GM06990 (cell line): Measurements from ENCODE around the gene SORL1.

Experiments used
- DNase-seq: peaks from one replicate; pipeline ENCODE4 v3.0.0-alpha.2; 2011; ENCODE audit not compliant: insufficient read length; ENCODE audit errors: extremely low read depth
- H3K27me3 ChIP-seq: replicated peaks from 2 replicates; pipeline ENCODE4 v1.6.0; 2011; ENCODE audit warnings: low read length; ENCODE audit not compliant: control insufficient read depth, insufficient read depth
- H3K36me3 ChIP-seq: 2 replicates; pipeline ENCODE4 v1.5.1; 2011; ENCODE audit warnings: low read length; ENCODE audit not compliant: control insufficient read depth, insufficient read depth
- H3K4me3 ChIP-seq: replicated peaks from 2 replicates; pipeline ENCODE4 v1.5.1; 2011; ENCODE audit warnings: low read depth, mild to moderate bottlenecking, control low read depth, low read length
- TF ChIP-seq, protein P1 (sequence below): IDR thresholded peaks from 2 replicates; pipeline ENCODE4 v1.5.1; 2011; ENCODE audit warnings: low read length, control low read depth, mild to moderate bottlenecking, inconsistent platforms; ENCODE audit not compliant: insufficient read depth, poor library complexity, severe bottlenecking

Gene SORL1

DNA sequence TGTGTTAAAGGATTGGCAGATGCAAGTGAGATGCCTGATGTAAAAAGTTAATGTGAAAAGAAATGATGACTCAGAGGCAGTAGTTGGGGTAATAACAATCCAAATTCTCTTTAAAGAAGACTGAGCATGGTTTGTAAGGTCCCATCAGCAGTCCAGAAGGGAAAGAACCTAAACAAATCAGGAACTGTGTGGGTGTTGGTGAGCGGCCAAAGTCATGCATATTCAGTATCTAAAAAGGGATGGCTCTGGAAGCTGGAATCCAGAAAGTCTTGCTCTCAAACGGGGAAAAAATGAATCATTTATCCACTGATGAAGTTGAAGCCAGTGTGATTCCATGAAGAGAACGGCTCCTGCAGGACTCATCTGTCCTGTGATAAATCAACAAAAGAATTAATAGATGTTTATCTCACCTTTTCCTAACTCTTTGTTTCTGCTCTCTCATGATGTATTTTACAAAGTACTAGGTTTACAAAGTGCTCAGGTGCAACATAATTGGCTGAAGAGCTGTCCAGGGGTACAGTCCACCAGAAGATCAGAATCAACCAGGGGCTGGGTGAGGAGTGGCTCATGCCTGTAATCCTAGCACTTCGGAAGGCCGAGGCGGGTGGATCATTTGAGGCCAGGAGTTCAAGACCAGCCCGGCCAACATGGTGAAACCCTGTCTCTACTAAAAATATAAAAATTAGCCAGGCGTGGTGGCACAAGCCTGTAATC lies 21.1 kb downstream of the SORL1 start:
- DNase-seq = no peak
- no peak overlapping the region for H3K4me3 ChIP-seq
- H3K27me3 ChIP-seq = no peaks in the 10 kb centered on the region
- TF ChIP-seq, protein P1, sequence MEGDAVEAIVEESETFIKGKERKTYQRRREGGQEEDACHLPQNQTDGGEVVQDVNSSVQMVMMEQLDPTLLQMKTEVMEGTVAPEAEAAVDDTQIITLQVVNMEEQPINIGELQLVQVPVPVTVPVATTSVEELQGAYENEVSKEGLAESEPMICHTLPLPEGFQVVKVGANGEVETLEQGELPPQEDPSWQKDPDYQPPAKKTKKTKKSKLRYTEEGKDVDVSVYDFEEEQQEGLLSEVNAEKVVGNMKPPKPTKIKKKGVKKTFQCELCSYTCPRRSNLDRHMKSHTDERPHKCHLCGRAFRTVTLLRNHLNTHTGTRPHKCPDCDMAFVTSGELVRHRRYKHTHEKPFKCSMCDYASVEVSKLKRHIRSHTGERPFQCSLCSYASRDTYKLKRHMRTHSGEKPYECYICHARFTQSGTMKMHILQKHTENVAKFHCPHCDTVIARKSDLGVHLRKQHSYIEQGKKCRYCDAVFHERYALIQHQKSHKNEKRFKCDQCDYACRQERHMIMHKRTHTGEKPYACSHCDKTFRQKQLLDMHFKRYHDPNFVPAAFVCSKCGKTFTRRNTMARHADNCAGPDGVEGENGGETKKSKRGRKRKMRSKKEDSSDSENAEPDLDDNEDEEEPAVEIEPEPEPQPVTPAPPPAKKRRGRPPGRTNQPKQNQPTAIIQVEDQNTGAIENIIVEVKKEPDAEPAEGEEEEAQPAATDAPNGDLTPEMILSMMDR = no peak
- H3K36me3 ChIP-seq = peaks cover 20% of the 10 kb centered on the region

DNA sequence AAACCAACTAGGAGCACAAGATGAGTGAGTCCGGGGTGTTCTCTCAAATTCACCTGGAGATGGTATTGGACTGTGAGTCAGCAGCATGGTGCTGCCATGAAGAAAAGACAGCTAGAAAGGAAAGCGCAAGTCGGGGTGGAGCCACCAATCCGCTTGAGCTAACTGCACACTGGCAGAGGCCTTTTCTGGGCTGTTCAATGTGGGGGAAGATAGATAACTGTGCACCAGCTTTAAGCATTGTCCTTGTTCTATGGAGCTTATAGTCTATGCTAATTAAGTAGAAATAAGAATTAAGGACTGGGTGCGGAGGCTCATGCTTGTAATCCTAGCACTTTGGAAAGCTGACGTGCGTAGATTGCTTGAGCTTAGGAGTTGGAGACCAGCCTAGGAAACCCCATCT lies 22.6 kb downstream of the SORL1 start:
- DNase-seq = no peak
- Histone ChIP-seq H3K36me3 (peaks cover 28% of the 10 kb centered on the region), H3K4me3 (no peak overlapping the region), H3K27me3 (no peaks in the 10 kb centered on the region)
- TF ChIP-seq, protein P1 = no peak

DNA sequence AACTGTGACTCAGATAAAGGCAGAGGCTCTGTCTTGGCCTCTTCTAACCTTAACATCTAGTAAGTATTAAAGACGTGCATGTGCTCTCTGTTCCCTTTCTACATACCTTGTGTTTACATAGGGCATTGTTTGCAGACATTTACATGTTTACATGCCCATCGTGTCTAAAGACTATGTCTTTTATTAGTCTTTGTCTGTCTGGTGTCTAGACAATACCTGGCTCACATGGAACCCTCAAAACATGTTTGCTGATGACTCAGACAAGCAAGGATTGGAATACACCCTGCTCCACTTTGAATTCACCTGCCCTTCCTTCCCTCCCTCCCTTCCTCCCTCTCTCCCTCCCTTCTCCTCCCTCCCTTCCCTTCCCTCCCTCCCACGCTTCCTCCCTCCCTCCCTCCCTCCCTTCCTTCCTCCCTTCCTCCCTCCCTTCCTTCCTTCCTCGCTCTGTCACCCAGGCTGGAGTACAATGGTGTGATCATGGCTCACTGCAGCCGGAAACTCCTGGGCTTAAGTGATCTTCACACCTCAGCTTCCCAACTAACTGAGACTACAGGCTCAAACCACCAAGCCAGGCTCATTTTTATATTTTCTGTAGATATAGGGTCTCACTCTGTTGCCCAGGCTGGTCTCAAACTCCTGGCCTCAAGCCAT lies 24.4 kb downstream of the SORL1 start:
- H3K27me3 ChIP-seq = no peaks in the 10 kb centered on the region
- DNase-seq = no peak
- H3K36me3 ChIP-seq = peaks cover 18% of the 10 kb centered on the region
- TF ChIP-seq, protein P1 = no peak
- H3K4me3 ChIP-seq = no peak overlapping the region

DNA sequence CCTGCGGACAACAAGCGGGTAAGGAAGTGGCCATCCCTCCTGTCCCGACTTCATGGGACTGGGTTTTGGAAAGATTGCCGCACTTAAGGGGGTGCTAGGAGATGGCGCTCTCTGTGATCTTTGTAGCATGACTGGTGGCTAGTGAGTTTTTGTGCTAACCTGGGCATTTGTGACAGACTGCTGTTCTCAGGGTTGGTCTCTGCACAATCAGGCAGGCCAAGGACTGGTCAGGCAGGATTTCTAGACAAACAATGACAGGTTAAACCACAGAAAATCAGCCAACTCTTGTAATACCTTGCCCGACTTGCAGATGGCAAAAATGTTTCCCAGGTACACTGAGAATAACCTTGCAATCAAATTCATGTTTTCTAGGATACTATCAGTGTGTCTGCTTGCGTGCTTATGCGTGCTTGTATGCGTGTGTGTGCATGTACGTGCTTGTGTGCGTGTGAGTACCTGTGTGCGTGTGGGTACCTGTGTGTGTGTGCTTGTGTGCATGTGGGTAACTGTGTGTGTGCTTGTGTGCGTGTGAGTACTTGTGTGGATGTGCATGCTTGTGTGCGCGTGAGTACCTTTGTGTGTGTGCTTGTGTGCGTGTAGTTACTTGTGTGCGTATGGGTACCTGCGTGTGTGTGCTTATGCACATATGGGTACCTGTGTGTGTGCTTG lies 26.2 kb downstream of the SORL1 start:
- Histone ChIP-seq H3K4me3 (no peak overlapping the region), H3K36me3 (peaks cover 18% of the 10 kb centered on the region), H3K27me3 (no peaks in the 10 kb centered on the region)
- TF ChIP-seq, protein P1 = no peak
- no peak for DNase-seq

DNA sequence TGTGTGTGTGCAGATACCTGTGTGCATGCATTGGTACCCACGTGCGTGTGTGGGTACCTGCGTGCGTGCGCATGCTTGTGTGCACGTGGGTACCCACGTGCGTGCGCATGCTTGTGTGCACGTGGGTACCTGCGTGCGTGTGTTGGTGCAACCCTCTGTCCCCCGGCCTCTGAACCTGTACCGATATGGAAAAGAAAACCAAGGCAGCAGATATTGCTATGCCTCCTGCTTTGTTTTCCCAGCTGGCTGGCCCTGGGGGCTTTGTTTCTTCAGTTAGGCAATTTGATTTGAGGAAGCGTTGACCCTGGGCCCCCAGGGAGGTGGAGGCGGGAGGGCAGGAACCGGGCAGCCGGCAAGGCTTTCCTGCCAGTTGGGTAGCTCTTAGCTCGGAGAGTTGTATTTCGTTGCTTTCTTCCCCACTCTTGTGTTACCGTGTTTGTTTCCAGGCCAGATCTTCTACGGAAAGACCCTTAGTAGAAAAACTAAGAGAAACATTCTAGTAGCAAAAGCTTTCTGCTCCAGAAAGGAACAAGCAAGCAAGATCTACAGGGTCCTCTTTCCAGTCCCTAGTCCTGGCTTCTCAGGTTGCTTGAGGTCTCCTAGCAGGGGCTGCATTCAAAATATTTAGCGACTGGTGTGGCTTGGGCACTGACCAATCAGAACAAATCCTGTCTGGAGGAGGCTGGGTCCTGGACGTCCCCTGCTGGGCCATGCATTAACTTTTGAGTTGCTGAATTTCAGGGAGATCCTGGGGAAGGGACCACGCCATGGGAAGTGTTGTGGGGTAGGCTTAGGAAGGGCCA lies 27.0 kb downstream of the SORL1 start:
- TF ChIP-seq, protein P1 = no peak
- no peak for DNase-seq

More for the DNA sequence above, 27.0 kb downstream of the SORL1 start:
- no peaks in the 10 kb centered on the region for H3K27me3 ChIP-seq
- peaks cover 16% of the 10 kb centered on the region for H3K36me3 ChIP-seq
- no peak overlapping the region for H3K4me3 ChIP-seq
